ENCODE measurements around the gene PLEKHG3.

GRCh38 chr14:64683264-64683663, 21.0 kb upstream of the PLEKHG3 start:
- TF ChIP-seq, protein P1, sequence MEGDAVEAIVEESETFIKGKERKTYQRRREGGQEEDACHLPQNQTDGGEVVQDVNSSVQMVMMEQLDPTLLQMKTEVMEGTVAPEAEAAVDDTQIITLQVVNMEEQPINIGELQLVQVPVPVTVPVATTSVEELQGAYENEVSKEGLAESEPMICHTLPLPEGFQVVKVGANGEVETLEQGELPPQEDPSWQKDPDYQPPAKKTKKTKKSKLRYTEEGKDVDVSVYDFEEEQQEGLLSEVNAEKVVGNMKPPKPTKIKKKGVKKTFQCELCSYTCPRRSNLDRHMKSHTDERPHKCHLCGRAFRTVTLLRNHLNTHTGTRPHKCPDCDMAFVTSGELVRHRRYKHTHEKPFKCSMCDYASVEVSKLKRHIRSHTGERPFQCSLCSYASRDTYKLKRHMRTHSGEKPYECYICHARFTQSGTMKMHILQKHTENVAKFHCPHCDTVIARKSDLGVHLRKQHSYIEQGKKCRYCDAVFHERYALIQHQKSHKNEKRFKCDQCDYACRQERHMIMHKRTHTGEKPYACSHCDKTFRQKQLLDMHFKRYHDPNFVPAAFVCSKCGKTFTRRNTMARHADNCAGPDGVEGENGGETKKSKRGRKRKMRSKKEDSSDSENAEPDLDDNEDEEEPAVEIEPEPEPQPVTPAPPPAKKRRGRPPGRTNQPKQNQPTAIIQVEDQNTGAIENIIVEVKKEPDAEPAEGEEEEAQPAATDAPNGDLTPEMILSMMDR (IDR thresholded peaks at IDR 0.05; ENCODE audit: low read length) = no peak
- TF ChIP-seq EZH2phosphoT487 (IDR thresholded peaks at IDR 0.05; ENCODE audit: low read length) = no peak

All from MM.1S (cell line).